Fibroblast of mammary gland (primary cell): ENCODE measurements around the gene LAIR1.
"Not testable (repeated sequence)": the region's sequence is repeated elsewhere in the genome, so short reads cannot be mapped to it uniquely, and the experiment has no call there.

Source experiments
- DNase-seq: peaks from one replicate; pipeline ENCODE4 v3.0.0-alpha.2; 2010; ENCODE audit warnings: low read depth
- H3K4me3 ChIP-seq: 2 replicates; pipeline ENCODE4 v1.5.1; 2011; ENCODE audit warnings: low read depth, mild to moderate bottlenecking, low read length, moderate library complexity; ENCODE audit not compliant: control insufficient read depth
- CTCF ChIP-seq: conservative IDR thresholded peaks from 2 replicates; pipeline ENCODE4 v1.5.1; 2011; ENCODE audit warnings: low read depth, low read length, inconsistent platforms; ENCODE audit not compliant: control insufficient read depth, insufficient read depth

LAIR1 gene

GRCh38 chr19:54366811-54367210, 2.1 kb upstream of the LAIR1 start:
- DNase-seq: no peak
- TF ChIP-seq CTCF: no peak
- H3K4me3 ChIP-seq: no peak overlapping the region

GRCh38 chr19:54365798-54366197, 1.1 kb upstream of the LAIR1 start:
- not testable (repeated sequence) for H3K4me3 ChIP-seq, DNase-seq

GRCh38 chr19:54361680-54362422, 2.9 kb downstream of the LAIR1 start:
- DNase-seq, H3K4me3 ChIP-seq: not testable (repeated sequence)

- not testable (repeated sequence) for DNase-seq
Measured at GRCh38 chr19:54359149-54359820, 5.4 kb downstream of the LAIR1 start.

GRCh38 chr19:54357381-54357780, 7.3 kb downstream of the LAIR1 start:
- DNase-seq: no peak
- TF ChIP-seq CTCF: no peak
- no peak overlapping the region for H3K4me3 ChIP-seq

More at GRCh38 chr19:54359149-54359820, 5.4 kb downstream of the LAIR1 start:
- not testable (repeated sequence) for H3K4me3 ChIP-seq

GRCh38 chr19:54356444-54357056, 8.2 kb downstream of the LAIR1 start:
- no peak for TF ChIP-seq CTCF
- DNase-seq: no peak
- H3K4me3 ChIP-seq: no peak overlapping the region

- no peak for DNase-seq
- no peak for TF ChIP-seq CTCF
- no peak overlapping the region for H3K4me3 ChIP-seq
Measured at GRCh38 chr19:54355675-54356074, 9.1 kb downstream of the LAIR1 start.

- DNase-seq: no peak
- TF ChIP-seq CTCF: no peak
Measured at GRCh38 chr19:54354761-54355160, 10.0 kb downstream of the LAIR1 start.

More at GRCh38 chr19:54354761-54355160, 10.0 kb downstream of the LAIR1 start:
- H3K4me3 ChIP-seq: no peak overlapping the region
